Left ventricle myocardium superior (tissue), 1 donor: ENCODE results near the gene PSD2. TPM values are rescaled to one million over a fixed set of nuclear protein-coding genes. Genes with fewer than 3 reads are reported as not detected.
"Not testable (repeated sequence)": the region's sequence is repeated elsewhere in the genome, so short reads cannot be mapped to it uniquely, and the experiment has no call there.

Source experiments
- ATAC-seq: fragments of 200-7000 bp; cut with Tn5 transposase; one replicate; pipeline ENCODE4 v1.9.1; 2020; ENCODE audit warnings: mild to moderate bottlenecking, moderate library complexity
- DNase-seq: peaks from one replicate; pipeline ENCODE4 v3.0.0-alpha.2; 2020
- intact Hi-C: fragments of 100-400 bp; cut with micrococcal nuclease; formaldehyde crosslinking; loops from one replicate; pipeline ENCODE4 v1.11.0; 2022
- total RNA-seq: library from RNA; stranded (reverse); fragmentation: NEBNext Ultra II Directional; extraction: Animal tissue kit (Norgen Biotek cat#: 25700); gene quantifications from one replicate; pipeline ENCODE4 v1.2.1, GENCODE V29; 2021
- donor health status: DM: no; HTN: yes; CAD: no; lungs with severe emphysema.

PSD2 gene
- total RNA-seq, 1 donor from 2014 or later, result not detected

GRCh38 chr5:139787257-139787567 lies 8.4 kb upstream of the PSD2 start:
- intact Hi-C loops, result loop anchor here (5.0 to 10.0 kb wide), 3 partner anchors 78 to 370 kb away; no protein-coding TSS in a partner anchor
- ATAC-seq (no peak), DNase-seq (no peak)

- peak; percentile 92 for ATAC-seq
- intact Hi-C loops, result loop anchor here (5.0 to 10.0 kb wide), 3 partner anchors 77 to 370 kb away; no protein-coding TSS in a partner anchor
- peak; percentile 92 for DNase-seq
Observed at GRCh38 chr5:139787568-139788293, 7.9 kb upstream of the PSD2 start.

- DNase-seq, result peak; percentile 55
- peak; percentile 50 for ATAC-seq
- intact Hi-C loops, result loop anchor here (5.0 to 10.0 kb wide), 3 partner anchors 76 to 369 kb away; no protein-coding TSS in a partner anchor
Observed at GRCh38 chr5:139788294-139788910, 7.2 kb upstream of the PSD2 start.

GRCh38 chr5:139789116-139789844 lies 6.3 kb upstream of the PSD2 start:
- intact Hi-C loops, result loop anchor here (5.0 to 10.0 kb wide), 3 partner anchors 76 to 368 kb away; no protein-coding TSS in a partner anchor
- DNase-seq (no peak), ATAC-seq (no peak)

- intact Hi-C loops, result loop anchor here (5.0 to 10.0 kb wide), 3 partner anchors 75 to 367 kb away; no protein-coding TSS in a partner anchor
- DNase-seq, result no peak
- ATAC-seq, result no peak
Observed at GRCh38 chr5:139789845-139790189, 5.8 kb upstream of the PSD2 start.

- intact Hi-C loops, result no loop called here
- no peak for DNase-seq
Observed at GRCh38 chr5:139792218-139792617, 3.4 kb upstream of the PSD2 start.

GRCh38 chr5:139792655-139793054 lies 3.0 kb upstream of the PSD2 start:
- ATAC-seq, intact Hi-C loops, DNase-seq: not testable (repeated sequence)

More at GRCh38 chr5:139792218-139792617, 3.4 kb upstream of the PSD2 start:
- no peak for ATAC-seq

- DNase-seq, result no peak
- ATAC-seq, result no peak
- intact Hi-C loops, result no loop called here
Observed at GRCh38 chr5:139794067-139794846, 1.4 kb upstream of the PSD2 start.

GRCh38 chr5:139796061-139796806 lies 626 bp downstream of the PSD2 start:
- DNase-seq (no peak), ATAC-seq (no peak)
- intact Hi-C loops, result no loop called here

- intact Hi-C loops, result no loop called here
- DNase-seq (no peak), ATAC-seq (no peak)
Observed at GRCh38 chr5:139797335-139797734, 1.7 kb downstream of the PSD2 start.

GRCh38 chr5:139797856-139798510 lies 2.4 kb downstream of the PSD2 start:
- intact Hi-C loops, result no loop called here
- no peak for DNase-seq
- ATAC-seq, result no peak

GRCh38 chr5:139798883-139799282 lies 3.3 kb downstream of the PSD2 start:
- no peak for DNase-seq
- ATAC-seq, result no peak
- intact Hi-C loops, result no loop called here

GRCh38 chr5:139799359-139799758 lies 3.8 kb downstream of the PSD2 start:
- intact Hi-C loops, result no loop called here

GRCh38 chr5:139803978-139804377 lies 8.4 kb downstream of the PSD2 start:
- ATAC-seq (no peak), DNase-seq (no peak)
- intact Hi-C loops, result no loop called here

More at GRCh38 chr5:139799359-139799758, 3.8 kb downstream of the PSD2 start:
- DNase-seq (no peak), ATAC-seq (no peak)

- intact Hi-C loops, result no loop called here
- ATAC-seq, result no peak
- no peak for DNase-seq
Observed at GRCh38 chr5:139804800-139805397, 9.3 kb downstream of the PSD2 start.

- no peak for ATAC-seq
- intact Hi-C loops, result no loop called here
- DNase-seq, result no peak
Observed at GRCh38 chr5:139805545-139805944, 9.9 kb downstream of the PSD2 start.

- ATAC-seq, result no peak
Observed at GRCh38 chr5:139806111-139806510, 10.5 kb downstream of the PSD2 start.

More at GRCh38 chr5:139806111-139806510, 10.5 kb downstream of the PSD2 start:
- intact Hi-C loops, result no loop called here
- DNase-seq, result no peak
